Transverse colon (tissue), 4 donors: Measurements from ENCODE around the gene ROBO1. TPM values are rescaled to one million over a fixed set of nuclear protein-coding genes. Genes with fewer than 3 reads are reported as not detected.

Experiments used
- DNase-seq: peaks from one replicate; pipeline ENCODE4 v3.0.0-alpha.2; 2019
- H3K27ac ChIP-seq, 4 donors: fragments of 200-600 bp; sonication (generic); 2 replicates each; pipeline ENCODE4 v1.5.1; 2016 to 2018; ENCODE audit warnings: inconsistent platforms in 4 of 4
- H3K27me3 ChIP-seq: fragments of 200-600 bp; sonication (generic); 2 replicates; pipeline ENCODE4 v1.5.1; 2017; ENCODE audit warnings: inconsistent platforms
- H3K36me3 ChIP-seq, 4 donors: fragments of 200-600 bp; sonication (generic); 2 replicates each; pipeline ENCODE4 v1.5.1; 2017 to 2019; ENCODE audit warnings: inconsistent platforms in 4 of 4
- H3K4me1 ChIP-seq, 4 donors: fragments of 200-600 bp; sonication (generic); 2 replicates each; pipeline ENCODE4 v1.5.1; 2017 to 2020; ENCODE audit warnings: inconsistent platforms in 4 of 4
- H3K4me3 ChIP-seq, 4 donors: fragments of 200-600 bp; sonication (generic); 1 replicate in 1 of 4; 2 replicates in 3 of 4; pipeline versions ENCODE4 v1.5.1 to v1.6.1; 2017 to 2019; ENCODE audit warnings: inconsistent platforms in 4 of 4
- H3K9me3 ChIP-seq, 2 donors: fragments of 200-600 bp; sonication (generic); 2 replicates each; pipeline ENCODE4 v1.5.1; 2017 to 2019; ENCODE audit warnings: inconsistent platforms in 2 of 2
- CTCF ChIP-seq, 5 experiments: fragments of 200-600 bp in 3 of 5; fragments of 450-650 bp in 2 of 5; sonication (generic) in 3 of 5; IDR thresholded peaks; 1 replicate in 2 of 5; 2 replicates in 3 of 5; pipeline ENCODE4 v1.5.1; 2016 to 2017; ENCODE audit warnings: antibody characterized with exemption in 5 of 5, inconsistent platforms in 3 of 5, mild to moderate bottlenecking in 2 of 5, moderate library complexity in 1 of 5
- EP300 ChIP-seq: sonication (generic); formaldehyde crosslinking; IDR thresholded peaks from one replicate; pipeline ENCODE4 v1.6.1; 2017; ENCODE audit warnings: antibody characterized with exemption, low read depth
- POLR2A ChIP-seq: fragments of 450-650 bp; IDR thresholded peaks from one replicate; pipeline ENCODE4 v1.6.1; 2016; ENCODE audit warnings: antibody characterized with exemption, mild to moderate bottlenecking, moderate library complexity
- POLR2AphosphoS5 ChIP-seq, 3 donors: sonication (generic); formaldehyde crosslinking; IDR thresholded peaks; one replicate each; pipeline ENCODE4 v1.6.1; 2016; ENCODE audit warnings: antibody characterized with exemption in 3 of 3
- WGBS, 2 donors: methylation state at CpG; one replicate each; pipeline ENCODE4 v1.1.5; 2018; ENCODE audit warnings: low coverage in 1 of 2; 5-methylcytosine and 5-hydroxymethylcytosine counted together
- in situ Hi-C, 4 donors: fragments of 200-750 bp; cut with MboI; loops; one replicate each; pipeline versions ENCODE4 v1.15.0 to v1.15.1; 2017; ENCODE audit warnings: low sequenced_read_pairs in 3 of 4, low pct_ligation_motif_present in 1 of 4, low pct_unique_long_range_greater_than_20kb in 1 of 4
- intact Hi-C: fragments of 100-400 bp; cut with DNase I; formaldehyde crosslinking; loops from one replicate; pipeline ENCODE4 v1.15.1; 2023; ENCODE audit warnings: low total_unique reads
- total RNA-seq, 4 donors: library from RNA; depleted of rRNA; stranded (reverse); fragments of >200 nt; gene quantifications; one replicate each; pipeline ENCODE4 v1.1.0, GENCODE V29; 2016

Gene ROBO1
- total RNA-seq, 4 donors from 2014 or later, result 7.6 to 68.7 (median 9.1) TPM

GRCh38 chr3:79366414-79366813 lies 401.4 kb downstream of the ROBO1 start:
- WGBS, 2 donors, result 39 to 52% methylated on average over 7 to 8 of the region's 8 CpGs
- intact Hi-C loops (loop anchor here (5.0 kb wide), 1 partner anchor 284 kb away; no protein-coding TSS in a partner anchor), in situ Hi-C loops (loop anchor here (25.0 kb wide), 2 partner anchors 279 to 704 kb away; no protein-coding TSS in a partner anchor)
- TF ChIP-seq CTCF (IDR thresholded peaks at IDR 0.05), result no peak
- TF ChIP-seq POLR2A, result no peak
- Histone ChIP-seq H3K4me3 (no peak overlapping the region), H3K27me3 (no peaks in the 10 kb centered on the region), H3K9me3 (no peaks in the 10 kb centered on the region), H3K36me3 (no peaks in the 10 kb centered on the region), H3K27ac (no peak overlapping the region), H3K4me1 (peaks cover 0 to 4% (median 0%) of the 10 kb centered on the region in 4 donors)
- no peak for DNase-seq

DNA sequence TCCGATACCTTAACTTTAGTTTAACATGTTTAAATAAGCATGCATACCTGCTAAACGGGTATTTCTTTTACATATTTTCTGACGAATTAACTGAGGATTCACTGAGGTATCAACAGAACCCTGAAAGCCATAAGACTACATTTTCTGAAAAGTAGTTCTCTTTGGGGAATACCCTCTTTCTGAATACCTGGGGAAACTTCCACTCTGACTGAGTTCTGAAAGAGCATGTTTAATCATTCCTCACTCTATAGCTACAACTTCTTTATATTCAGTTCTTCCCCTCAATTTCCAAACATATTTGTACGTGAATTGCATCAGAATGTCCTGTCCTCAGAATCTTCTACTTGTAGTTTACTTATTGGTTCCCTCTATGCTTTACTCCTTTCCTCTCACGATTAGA lies 403.0 kb downstream of the ROBO1 start:
- TF ChIP-seq EP300 (no peak), CTCF (IDR thresholded peaks at IDR 0.05) (no peak), POLR2AphosphoS5 (IDR thresholded peaks at IDR 0.05) (no peak), POLR2A (no peak)
- no peak overlapping the region for H3K27ac ChIP-seq
- H3K4me3 ChIP-seq, result no peak overlapping the region
- DNase-seq, result no peak
- no peaks in the 10 kb centered on the region for H3K9me3 ChIP-seq
- no peaks in the 10 kb centered on the region for H3K27me3 ChIP-seq
- peaks cover 0 to 4% (median 0%) of the 10 kb centered on the region in 4 donors for H3K4me1 ChIP-seq
- WGBS, 2 donors, result 72 to 91% methylated on average over 5 of the region's 5 CpGs
- in situ Hi-C loops, result loop anchor here (25.0 kb wide), 2 partner anchors 277 to 702 kb away; no protein-coding TSS in a partner anchor
- no peaks in the 10 kb centered on the region for H3K36me3 ChIP-seq
- intact Hi-C loops, result loop anchor here (5.0 kb wide), 1 partner anchor 282 kb away; no protein-coding TSS in a partner anchor

DNA sequence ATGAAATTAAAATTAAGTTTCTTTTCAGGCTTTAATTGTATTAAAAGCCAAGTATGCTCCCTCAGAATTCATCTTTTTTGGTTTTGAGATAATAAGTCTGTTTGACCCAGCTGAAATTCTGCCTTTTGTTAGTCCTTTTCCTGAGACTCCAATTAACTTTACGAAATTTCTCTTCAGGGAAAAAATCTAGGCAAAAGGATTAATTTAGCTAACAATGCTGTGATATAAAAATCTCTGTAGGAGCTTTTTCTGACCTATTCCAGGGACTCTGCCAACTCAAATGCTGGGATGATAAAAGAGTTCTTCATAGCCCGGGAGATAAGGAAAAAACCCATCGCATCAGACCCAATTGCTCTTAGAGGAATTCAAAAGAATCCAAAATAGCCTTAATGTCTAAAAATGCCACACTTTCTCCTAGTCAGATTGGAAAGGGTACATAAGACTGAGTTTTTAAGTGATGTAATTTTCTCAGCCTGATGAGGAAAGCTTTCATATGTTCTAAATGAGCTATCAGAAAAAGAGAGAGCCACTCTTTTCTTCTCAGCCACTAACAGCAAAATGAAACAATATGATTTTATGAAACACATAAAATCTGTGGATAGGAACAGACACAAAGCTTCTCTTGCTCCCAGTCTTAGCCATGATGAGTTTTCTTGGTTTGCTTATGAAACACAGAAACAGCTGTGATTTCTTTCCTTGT lies 405.1 kb downstream of the ROBO1 start:
- Histone ChIP-seq H3K36me3 (no peaks in the 10 kb centered on the region), H3K4me3 (no peak overlapping the region), H3K4me1 (no peaks in the 10 kb centered on the region), H3K27me3 (no peaks in the 10 kb centered on the region), H3K27ac (no peak overlapping the region), H3K9me3 (no peaks in the 10 kb centered on the region)
- intact Hi-C loops (no loop called here), in situ Hi-C loops (loop anchor here (25.0 kb wide), 2 partner anchors 275 to 700 kb away; no protein-coding TSS in a partner anchor)
- no peak for TF ChIP-seq POLR2A
- no peak for TF ChIP-seq POLR2AphosphoS5 (IDR thresholded peaks at IDR 0.05)
- no peak for TF ChIP-seq CTCF (IDR thresholded peaks at IDR 0.05)
- no peak for TF ChIP-seq EP300
- WGBS, 2 donors, result 42 to 61% methylated on average over 3 of the region's 3 CpGs
- DNase-seq, result no peak

DNA sequence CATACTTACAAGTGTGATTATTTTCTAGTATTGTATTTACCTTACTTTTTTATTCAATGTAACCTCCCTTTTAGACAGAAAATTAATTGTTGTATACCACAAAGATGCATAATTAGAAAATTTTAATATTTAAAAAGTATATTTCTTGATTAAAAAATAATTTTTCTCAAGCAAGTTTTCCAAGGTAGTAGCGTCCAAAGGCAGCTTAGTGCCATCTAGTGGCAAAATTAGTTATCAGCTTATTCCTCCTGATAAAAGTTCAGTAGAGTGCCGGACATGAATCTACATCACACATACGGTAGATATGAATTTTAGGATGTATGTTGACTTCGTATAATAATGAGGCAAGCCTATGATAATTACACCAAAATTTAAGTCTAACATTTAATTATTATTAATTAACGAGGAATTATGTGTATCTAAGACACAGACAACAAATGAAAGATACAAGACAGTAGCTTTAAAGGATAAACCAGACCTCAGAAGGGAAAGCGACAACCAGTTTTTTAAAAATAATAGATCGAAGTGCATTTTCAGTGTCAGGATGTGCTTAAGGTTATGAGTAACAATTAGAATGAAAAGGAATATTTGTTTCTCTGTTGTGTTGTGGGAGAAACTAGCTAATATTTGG lies 405.9 kb downstream of the ROBO1 start:
- 14 to 20% methylated on average over 7 of the region's 7 CpGs for WGBS, 2 donors
- peak; percentile 51 to 83 (median 69) for TF ChIP-seq CTCF (IDR thresholded peaks at IDR 0.05)
- TF ChIP-seq POLR2AphosphoS5 (IDR thresholded peaks at IDR 0.05), result no peak
- intact Hi-C loops (no loop called here), in situ Hi-C loops (loop anchor here (25.0 kb wide), 2 partner anchors 275 to 700 kb away; no protein-coding TSS in a partner anchor)
- no peak for DNase-seq
- no peak overlapping the region for H3K27ac ChIP-seq
- H3K27me3 ChIP-seq, result no peaks in the 10 kb centered on the region
- H3K36me3 ChIP-seq, result no peaks in the 10 kb centered on the region
- H3K4me3 ChIP-seq, result no peak overlapping the region
- no peaks in the 10 kb centered on the region for H3K4me1 ChIP-seq
- H3K9me3 ChIP-seq, result no peaks in the 10 kb centered on the region
